ENCODE measurements around the gene SPCS1. TPM values are rescaled to one million over a fixed set of nuclear protein-coding genes. Genes with fewer than 3 reads are reported as not detected.

The SPCS1 gene
- total RNA-seq, 1 experiment from 2014 or later: 81.1 TPM

- CTCF ChIA-PET: no interaction called here
- no peak for DNase-seq (ENCODE audit: low spot score)
These were observed 27.4 kb upstream of the SPCS1 start for GRCh38 chr3:52678265-52679198.

DNA sequence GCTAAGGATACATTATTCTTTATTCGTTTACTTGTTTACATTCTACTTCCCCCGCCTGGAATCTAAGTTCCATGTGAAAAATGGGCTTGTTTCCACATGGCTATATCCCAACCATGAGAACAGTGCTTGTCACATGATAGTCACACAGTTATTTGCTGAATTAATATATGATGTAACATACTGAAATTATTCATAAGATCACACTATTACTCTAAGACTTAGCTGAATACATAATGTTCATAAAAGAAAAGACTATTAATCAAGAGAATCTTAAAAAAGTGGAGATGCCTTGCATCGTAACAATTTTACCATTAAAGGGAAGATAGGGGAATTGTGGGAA lies 26.7 kb upstream of the SPCS1 start:
- Histone ChIP-seq H3K36me3 (ENCODE audit: insufficient read depth, low read length, poor library complexity, severe bottlenecking) (peaks cover 27% of the 10 kb centered on the region), H3K9me3 (ENCODE audit: low read depth, low read length, poor library complexity, severe bottlenecking) (no peaks in the 10 kb centered on the region), H3K27me3 (replicated peaks; ENCODE audit: insufficient read depth, low read depth, low read length, poor library complexity) (no peaks in the 10 kb centered on the region), H3K4me3 (ENCODE audit: low read depth, low read length, poor library complexity, severe bottlenecking) (no peak overlapping the region), H3K27ac (ENCODE audit: low read depth, low read length, poor library complexity, severe bottlenecking) (peak overlapping the region; percentile 68), H3K4me1 (ENCODE audit: insufficient read depth, low read length, poor library complexity, severe bottlenecking) (peaks cover 7% of the 10 kb centered on the region)
- DNase-seq (ENCODE audit: low spot score): peak; percentile 1
- no peak for TF ChIP-seq CTCF (conservative IDR thresholded peaks at IDR 0.05; ENCODE audit: low read depth, low read length)
- TF ChIP-seq EZH2 (IDR thresholded peaks at IDR 0.05; ENCODE audit: borderline replicate concordance, low read depth, low read length, poor library complexity, severe bottlenecking): no peak
- intact Hi-C loops (cut with micrococcal nuclease; ENCODE audit: unreplicated experiment): no loop called here
- no TSS peak for BruUV-seq (replicated peaks)
- POLR2A ChIA-PET (ENCODE audit: low non-redundant PET): no interaction called here
- CTCF ChIA-PET: no interaction called here

More at GRCh38 chr3:52678265-52679198, 27.4 kb upstream of the SPCS1 start:
- H3K4me1 ChIP-seq (ENCODE audit: insufficient read depth, low read length, poor library complexity, severe bottlenecking): peaks cover 7% of the 10 kb centered on the region
- POLR2A ChIA-PET (ENCODE audit: low non-redundant PET): interaction anchor here (0.6 kb wide), 1 partner anchor 398 kb away, joined by 7 read pairs; no protein-coding TSS in a partner anchor
- H3K27ac ChIP-seq (ENCODE audit: low read depth, low read length, poor library complexity, severe bottlenecking): peak overlapping the region; percentile 68
- intact Hi-C loops (cut with micrococcal nuclease; ENCODE audit: unreplicated experiment): no loop called here
- no peak overlapping the region for H3K4me3 ChIP-seq (ENCODE audit: low read depth, low read length, poor library complexity, severe bottlenecking)
- H3K36me3 ChIP-seq (ENCODE audit: insufficient read depth, low read length, poor library complexity, severe bottlenecking): peaks cover 27% of the 10 kb centered on the region
- TF ChIP-seq EZH2 (IDR thresholded peaks at IDR 0.05; ENCODE audit: borderline replicate concordance, low read depth, low read length, poor library complexity, severe bottlenecking) (no peak), CTCF (conservative IDR thresholded peaks at IDR 0.05; ENCODE audit: low read depth, low read length) (no peak)
- H3K9me3 ChIP-seq (ENCODE audit: low read depth, low read length, poor library complexity, severe bottlenecking): no peaks in the 10 kb centered on the region
- H3K27me3 ChIP-seq (replicated peaks; ENCODE audit: insufficient read depth, low read depth, low read length, poor library complexity): no peaks in the 10 kb centered on the region
- no TSS peak for BruUV-seq (replicated peaks)

DNA sequence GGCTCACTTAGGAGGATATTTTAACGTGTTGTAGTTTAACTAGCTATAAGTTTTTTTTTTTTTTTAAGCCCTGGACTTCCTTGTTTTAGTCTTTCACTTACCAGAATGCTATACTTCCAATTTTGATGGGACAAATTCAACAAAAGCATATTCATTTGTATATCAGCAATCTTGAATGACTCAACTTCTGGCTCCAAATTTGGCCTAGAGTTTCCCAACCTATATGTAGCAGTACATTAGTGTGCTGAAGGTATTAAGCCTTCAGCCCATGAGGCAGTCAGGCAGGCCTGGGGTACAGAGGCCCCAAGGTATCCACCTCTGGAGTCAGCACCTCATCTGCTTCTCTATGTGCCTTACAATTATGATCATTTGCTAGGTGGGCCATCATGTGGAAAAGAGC lies 26.1 kb upstream of the SPCS1 start:
- Histone ChIP-seq H3K4me3 (ENCODE audit: low read depth, low read length, poor library complexity, severe bottlenecking) (no peak overlapping the region), H3K9me3 (ENCODE audit: low read depth, low read length, poor library complexity, severe bottlenecking) (no peaks in the 10 kb centered on the region), H3K27ac (ENCODE audit: low read depth, low read length, poor library complexity, severe bottlenecking) (peak overlapping the region; percentile 68), H3K27me3 (replicated peaks; ENCODE audit: insufficient read depth, low read depth, low read length, poor library complexity) (no peaks in the 10 kb centered on the region), H3K36me3 (ENCODE audit: insufficient read depth, low read length, poor library complexity, severe bottlenecking) (peaks cover 26% of the 10 kb centered on the region), H3K4me1 (ENCODE audit: insufficient read depth, low read length, poor library complexity, severe bottlenecking) (peaks cover 7% of the 10 kb centered on the region)
- TF ChIP-seq EZH2 (IDR thresholded peaks at IDR 0.05; ENCODE audit: borderline replicate concordance, low read depth, low read length, poor library complexity, severe bottlenecking): no peak
- TF ChIP-seq CTCF (conservative IDR thresholded peaks at IDR 0.05; ENCODE audit: low read depth, low read length): no peak
- intact Hi-C loops (cut with micrococcal nuclease; ENCODE audit: unreplicated experiment): no loop called here
- no peak for DNase-seq (ENCODE audit: low spot score)
- no TSS peak for BruUV-seq (replicated peaks)
- ChIA-PET POLR2A (ENCODE audit: low non-redundant PET) (no interaction called here), CTCF (no interaction called here)
